ENCODE data around the gene TTF2. TPM values are rescaled to one million over a fixed set of nuclear protein-coding genes. Genes with fewer than 3 reads are reported as not detected.
A peak's percentile ranks its signal among the peaks of the same experiment; 100 is the strongest.

Gene TTF2
- total RNA-seq, 1 donor from 2014 or later: 47.5 TPM

DNA sequence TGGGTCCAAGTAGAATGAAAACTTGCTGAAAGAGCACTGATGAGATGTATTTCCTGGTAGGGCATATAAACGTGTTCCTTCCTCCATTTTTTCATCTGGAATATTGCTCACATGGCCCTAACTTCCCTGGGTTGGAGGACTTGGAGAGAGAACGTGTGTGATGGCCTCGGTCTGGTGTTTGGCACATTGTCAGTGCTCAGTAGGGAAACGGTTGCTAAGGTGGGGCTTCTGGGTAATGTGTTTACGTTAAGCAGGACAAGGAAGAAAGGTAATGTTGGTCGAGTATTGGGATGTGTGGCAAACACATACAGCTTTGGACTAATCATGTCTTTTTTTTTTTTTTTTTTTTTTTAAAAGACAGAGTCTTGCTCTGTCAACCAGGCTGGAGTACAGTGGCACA, 6.2 kb downstream of the TTF2 start:
- Mint-ChIP-seq H3K4me1 (ENCODE audit: unreplicated experiment) (peaks cover 22% of the 10 kb centered on the region), H3K36me3 (peaks cover 16% of the 10 kb centered on the region), H3K4me3 (no peak overlapping the region), H3K27ac (no peak overlapping the region), H3K27me3 (no peaks in the 10 kb centered on the region), H3K9me3 (no peaks in the 10 kb centered on the region)
- TF ChIP-seq, protein P1, sequence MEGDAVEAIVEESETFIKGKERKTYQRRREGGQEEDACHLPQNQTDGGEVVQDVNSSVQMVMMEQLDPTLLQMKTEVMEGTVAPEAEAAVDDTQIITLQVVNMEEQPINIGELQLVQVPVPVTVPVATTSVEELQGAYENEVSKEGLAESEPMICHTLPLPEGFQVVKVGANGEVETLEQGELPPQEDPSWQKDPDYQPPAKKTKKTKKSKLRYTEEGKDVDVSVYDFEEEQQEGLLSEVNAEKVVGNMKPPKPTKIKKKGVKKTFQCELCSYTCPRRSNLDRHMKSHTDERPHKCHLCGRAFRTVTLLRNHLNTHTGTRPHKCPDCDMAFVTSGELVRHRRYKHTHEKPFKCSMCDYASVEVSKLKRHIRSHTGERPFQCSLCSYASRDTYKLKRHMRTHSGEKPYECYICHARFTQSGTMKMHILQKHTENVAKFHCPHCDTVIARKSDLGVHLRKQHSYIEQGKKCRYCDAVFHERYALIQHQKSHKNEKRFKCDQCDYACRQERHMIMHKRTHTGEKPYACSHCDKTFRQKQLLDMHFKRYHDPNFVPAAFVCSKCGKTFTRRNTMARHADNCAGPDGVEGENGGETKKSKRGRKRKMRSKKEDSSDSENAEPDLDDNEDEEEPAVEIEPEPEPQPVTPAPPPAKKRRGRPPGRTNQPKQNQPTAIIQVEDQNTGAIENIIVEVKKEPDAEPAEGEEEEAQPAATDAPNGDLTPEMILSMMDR (conservative IDR thresholded peaks at IDR 0.05): no peak
- DNase-seq (ENCODE audit: extremely low spot score, unreplicated experiment): no peak

GRCh38 chr1:117067533-117068370, 7.6 kb downstream of the TTF2 start:
- Mint-ChIP-seq H3K27me3 (no peaks in the 10 kb centered on the region), H3K9me3 (no peaks in the 10 kb centered on the region)
- TF ChIP-seq, protein P1 (conservative IDR thresholded peaks at IDR 0.05): peak; percentile 91

GRCh38 chr1:117068580-117068979, 8.5 kb downstream of the TTF2 start:
- Mint-ChIP-seq H3K36me3 (peaks cover 23% of the 10 kb centered on the region), H3K27me3 (no peaks in the 10 kb centered on the region), H3K9me3 (no peaks in the 10 kb centered on the region), H3K27ac (no peak overlapping the region), H3K4me1 (ENCODE audit: unreplicated experiment) (peaks cover 16% of the 10 kb centered on the region), H3K4me3 (no peak overlapping the region)
- TF ChIP-seq, protein P1 (conservative IDR thresholded peaks at IDR 0.05): no peak
- no peak for DNase-seq (ENCODE audit: extremely low spot score, unreplicated experiment)

More at GRCh38 chr1:117067533-117068370, 7.6 kb downstream of the TTF2 start:
- no peak for DNase-seq (ENCODE audit: extremely low spot score, unreplicated experiment)
- Mint-ChIP-seq H3K4me3 (no peak overlapping the region), H3K4me1 (ENCODE audit: unreplicated experiment) (peaks cover 16% of the 10 kb centered on the region), H3K36me3 (peaks cover 19% of the 10 kb centered on the region), H3K27ac (peak overlapping the region; percentile 42)

GRCh38 chr1:117069220-117069844, 9.2 kb downstream of the TTF2 start:
- H3K36me3 Mint-ChIP-seq: peaks cover 18% of the 10 kb centered on the region
- TF ChIP-seq, protein P1 (conservative IDR thresholded peaks at IDR 0.05): no peak
- H3K27ac Mint-ChIP-seq: no peak overlapping the region
- DNase-seq (ENCODE audit: extremely low spot score, unreplicated experiment): no peak
- no peaks in the 10 kb centered on the region for H3K27me3 Mint-ChIP-seq
- peaks cover 16% of the 10 kb centered on the region for H3K4me1 Mint-ChIP-seq (ENCODE audit: unreplicated experiment)
- H3K9me3 Mint-ChIP-seq: no peaks in the 10 kb centered on the region
- no peak overlapping the region for H3K4me3 Mint-ChIP-seq

DNA sequence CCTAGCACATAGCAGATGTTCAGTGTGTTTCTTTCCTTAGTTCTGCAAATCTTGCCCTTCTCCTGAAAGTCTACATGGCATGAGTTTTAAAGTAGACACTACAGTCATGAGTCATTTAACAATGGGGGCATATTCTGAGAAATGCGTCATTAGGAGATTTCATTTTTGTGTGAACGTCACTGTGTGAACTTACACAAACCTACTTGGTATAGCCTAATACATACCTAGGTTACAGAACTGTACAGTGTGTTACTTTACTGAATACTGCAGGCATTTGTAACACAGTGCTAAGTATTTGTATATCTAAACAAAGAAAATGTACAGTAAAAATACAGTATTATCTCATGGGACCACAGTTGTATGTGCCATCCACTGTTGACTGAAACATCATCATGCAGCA, 10.0 kb downstream of the TTF2 start:
- no peak for DNase-seq (ENCODE audit: extremely low spot score, unreplicated experiment)
- Mint-ChIP-seq H3K4me1 (ENCODE audit: unreplicated experiment) (peaks cover 16% of the 10 kb centered on the region), H3K27ac (no peak overlapping the region), H3K27me3 (no peaks in the 10 kb centered on the region), H3K36me3 (peaks cover 18% of the 10 kb centered on the region), H3K9me3 (no peaks in the 10 kb centered on the region), H3K4me3 (no peak overlapping the region)
- TF ChIP-seq, protein P1 (conservative IDR thresholded peaks at IDR 0.05): no peak

Data from type B pancreatic cell (in vitro differentiated cells).